Bronchial epithelial cell (primary cell): ENCODE data around the gene KRTAP12-4. TPM values are rescaled to one million over a fixed set of nuclear protein-coding genes. Genes with fewer than 3 reads are reported as not detected.

Experiments
- DNase-seq: peaks from one replicate; pipeline ENCODE4 v3.0.0-alpha.2; 2010; ENCODE audit warnings: low read depth
- FAIRE-seq: peaks from 2 replicates; lab custom pipeline; 2011; peaks lifted over from hg19 to GRCh38; lab: Jason Lieb, UNC
- H3K27me3 ChIP-seq: 2 replicates; pipeline ENCODE4 v1.5.1; 2011; ENCODE audit warnings: low read length; ENCODE audit not compliant: control insufficient read depth, insufficient read depth
- H3K36me3 ChIP-seq: 2 replicates; pipeline ENCODE4 v1.5.1; 2011; ENCODE audit warnings: low read length; ENCODE audit not compliant: control insufficient read depth, insufficient read depth
- H3K4me3 ChIP-seq: 2 replicates; pipeline ENCODE4 v1.5.1; 2011; ENCODE audit warnings: mild to moderate bottlenecking, low read depth, low read length, control low read depth
- total RNA-seq: library from RNA; depleted of rRNA; stranded (reverse); fragments of >200 nt; gene quantifications from 2 replicates; pipeline ENCODE4 v1.2.1, GENCODE V29; 2014
- TF ChIP-seq, protein P1 (sequence below): IDR thresholded peaks from 2 replicates; pipeline ENCODE4 v1.5.1; 2011; ENCODE audit warnings: mild to moderate bottlenecking, moderate library complexity, low read length, control low read depth, inconsistent platforms; ENCODE audit not compliant: insufficient read depth, severe bottlenecking

Gene KRTAP12-4
- total RNA-seq, 1 donor from 2014 or later, result not detected

- DNase-seq, result no peak
- Histone ChIP-seq H3K27me3 (no peaks in the 10 kb centered on the region), H3K4me3 (no peak overlapping the region), H3K36me3 (no peaks in the 10 kb centered on the region)
- no peak for FAIRE-seq
- TF ChIP-seq, protein P1, sequence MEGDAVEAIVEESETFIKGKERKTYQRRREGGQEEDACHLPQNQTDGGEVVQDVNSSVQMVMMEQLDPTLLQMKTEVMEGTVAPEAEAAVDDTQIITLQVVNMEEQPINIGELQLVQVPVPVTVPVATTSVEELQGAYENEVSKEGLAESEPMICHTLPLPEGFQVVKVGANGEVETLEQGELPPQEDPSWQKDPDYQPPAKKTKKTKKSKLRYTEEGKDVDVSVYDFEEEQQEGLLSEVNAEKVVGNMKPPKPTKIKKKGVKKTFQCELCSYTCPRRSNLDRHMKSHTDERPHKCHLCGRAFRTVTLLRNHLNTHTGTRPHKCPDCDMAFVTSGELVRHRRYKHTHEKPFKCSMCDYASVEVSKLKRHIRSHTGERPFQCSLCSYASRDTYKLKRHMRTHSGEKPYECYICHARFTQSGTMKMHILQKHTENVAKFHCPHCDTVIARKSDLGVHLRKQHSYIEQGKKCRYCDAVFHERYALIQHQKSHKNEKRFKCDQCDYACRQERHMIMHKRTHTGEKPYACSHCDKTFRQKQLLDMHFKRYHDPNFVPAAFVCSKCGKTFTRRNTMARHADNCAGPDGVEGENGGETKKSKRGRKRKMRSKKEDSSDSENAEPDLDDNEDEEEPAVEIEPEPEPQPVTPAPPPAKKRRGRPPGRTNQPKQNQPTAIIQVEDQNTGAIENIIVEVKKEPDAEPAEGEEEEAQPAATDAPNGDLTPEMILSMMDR, result no peak
Measured at GRCh38 chr21:44618504-44618903, 36.0 kb downstream of the KRTAP12-4 start.

DNA sequence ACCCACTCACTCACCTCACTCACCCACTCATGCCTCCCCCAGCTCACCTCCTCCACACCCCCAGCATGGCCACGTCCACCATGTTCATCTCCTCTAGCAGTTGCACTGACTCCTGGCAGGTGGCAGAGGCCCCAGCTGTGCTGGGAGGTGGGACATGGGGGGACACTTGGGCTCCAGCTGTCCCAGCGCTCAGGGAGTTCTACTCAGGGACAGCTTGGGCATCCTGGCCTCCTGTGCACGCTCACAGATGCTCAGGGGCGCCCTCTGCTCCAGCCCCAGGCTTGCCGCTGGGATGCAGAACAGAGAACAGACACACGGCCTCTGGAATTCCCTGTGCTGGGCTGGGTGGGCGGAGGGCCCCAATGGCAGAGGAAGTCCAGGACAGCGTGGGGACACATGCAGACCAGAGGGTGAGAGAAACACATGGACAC is 37.4 kb downstream of the KRTAP12-4 start:
- H3K27me3 ChIP-seq, result no peaks in the 10 kb centered on the region
- DNase-seq, result no peak
- no peak for FAIRE-seq
- H3K36me3 ChIP-seq, result no peaks in the 10 kb centered on the region
- TF ChIP-seq, protein P1, result no peak
- H3K4me3 ChIP-seq, result no peak overlapping the region

- TF ChIP-seq, protein P1, result no peak
- no peak for DNase-seq
- no peaks in the 10 kb centered on the region for H3K36me3 ChIP-seq
- H3K27me3 ChIP-seq, result no peaks in the 10 kb centered on the region
- H3K4me3 ChIP-seq, result no peak overlapping the region
- no peak for FAIRE-seq
Measured at GRCh38 chr21:44616591-44616926, 37.9 kb downstream of the KRTAP12-4 start.

GRCh38 chr21:44615911-44616590 is 38.4 kb downstream of the KRTAP12-4 start:
- H3K36me3 ChIP-seq, result no peaks in the 10 kb centered on the region
- no peaks in the 10 kb centered on the region for H3K27me3 ChIP-seq
- no peak overlapping the region for H3K4me3 ChIP-seq
- TF ChIP-seq, protein P1, result no peak
- FAIRE-seq (no peak), DNase-seq (no peak)

- TF ChIP-seq, protein P1, result no peak
- Histone ChIP-seq H3K36me3 (no peaks in the 10 kb centered on the region), H3K27me3 (no peaks in the 10 kb centered on the region), H3K4me3 (no peak overlapping the region)
- no peak for DNase-seq
- FAIRE-seq, result no peak
Measured at GRCh38 chr21:44615466-44615865, 39.0 kb downstream of the KRTAP12-4 start.

- Histone ChIP-seq H3K27me3 (no peaks in the 10 kb centered on the region), H3K4me3 (no peak overlapping the region), H3K36me3 (no peaks in the 10 kb centered on the region)
- DNase-seq (no peak), FAIRE-seq (no peak)
- TF ChIP-seq, protein P1, result no peak
Measured at GRCh38 chr21:44614961-44615391, 39.5 kb downstream of the KRTAP12-4 start.
